ENCODE results near the gene UBE2R2.

- TF ChIP-seq, protein P1, sequence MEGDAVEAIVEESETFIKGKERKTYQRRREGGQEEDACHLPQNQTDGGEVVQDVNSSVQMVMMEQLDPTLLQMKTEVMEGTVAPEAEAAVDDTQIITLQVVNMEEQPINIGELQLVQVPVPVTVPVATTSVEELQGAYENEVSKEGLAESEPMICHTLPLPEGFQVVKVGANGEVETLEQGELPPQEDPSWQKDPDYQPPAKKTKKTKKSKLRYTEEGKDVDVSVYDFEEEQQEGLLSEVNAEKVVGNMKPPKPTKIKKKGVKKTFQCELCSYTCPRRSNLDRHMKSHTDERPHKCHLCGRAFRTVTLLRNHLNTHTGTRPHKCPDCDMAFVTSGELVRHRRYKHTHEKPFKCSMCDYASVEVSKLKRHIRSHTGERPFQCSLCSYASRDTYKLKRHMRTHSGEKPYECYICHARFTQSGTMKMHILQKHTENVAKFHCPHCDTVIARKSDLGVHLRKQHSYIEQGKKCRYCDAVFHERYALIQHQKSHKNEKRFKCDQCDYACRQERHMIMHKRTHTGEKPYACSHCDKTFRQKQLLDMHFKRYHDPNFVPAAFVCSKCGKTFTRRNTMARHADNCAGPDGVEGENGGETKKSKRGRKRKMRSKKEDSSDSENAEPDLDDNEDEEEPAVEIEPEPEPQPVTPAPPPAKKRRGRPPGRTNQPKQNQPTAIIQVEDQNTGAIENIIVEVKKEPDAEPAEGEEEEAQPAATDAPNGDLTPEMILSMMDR (IDR thresholded peaks at IDR 0.05): no peak
- TF ChIP-seq POLR2A (IDR thresholded peaks at IDR 0.05): no peak
Measured at GRCh38 chr9:33835625-33836260, 18.8 kb downstream of the UBE2R2 start.
